Stomach (tissue), 4 donors: ENCODE data around the gene QRFP.

ENCODE experiments used
- CTCF ChIP-seq, 7 experiments: fragments of 450-650 bp in 4 of 7; fragments of 200-600 bp in 3 of 7; sonication (generic) in 3 of 7; IDR thresholded peaks; one replicate each; pipeline ENCODE4 v1.5.1; 2016 to 2019; ENCODE audit warnings: antibody characterized with exemption in 7 of 7, control low read depth in 2 of 7, mild to moderate bottlenecking in 1 of 7
- EP300 ChIP-seq: sonication (generic); formaldehyde crosslinking; IDR thresholded peaks from one replicate; pipeline ENCODE4 v1.6.1; 2017; ENCODE audit warnings: antibody characterized with exemption
- POLR2A ChIP-seq, 4 donors: fragments of 450-650 bp; IDR thresholded peaks; one replicate each; pipeline ENCODE4 v1.6.1; 2016; ENCODE audit warnings: antibody characterized with exemption in 4 of 4, control low read depth in 2 of 4, mild to moderate bottlenecking in 1 of 4, moderate library complexity in 1 of 4
- POLR2AphosphoS5 ChIP-seq, 3 donors: sonication (generic); formaldehyde crosslinking; IDR thresholded peaks; one replicate each; pipeline ENCODE4 v1.6.1; 2016; ENCODE audit warnings: antibody characterized with exemption in 3 of 3

- TF ChIP-seq CTCF (IDR thresholded peaks at IDR 0.05) (no peak), POLR2A (IDR thresholded peaks at IDR 0.05) (no peak), POLR2AphosphoS5 (IDR thresholded peaks at IDR 0.05) (no peak), EP300 (no peak)
Observed at GRCh38 chr9:130918826-130919558, 22.4 kb upstream of the QRFP start.
